ENCODE results near the gene TTLL1. TPM values are rescaled to one million over a fixed set of nuclear protein-coding genes. Genes with fewer than 3 reads are reported as not detected.

Gene TTLL1
- total and polyA plus RNA-seq, 2 experiments from 2014 or later: 5.5 to 6.8 TPM

- peak within 1 kb of the TSS; percentile 99 for H2AFZ ChIP-seq
These were observed 21.3 kb upstream of the TTLL1 start, which contains the start of gene BIK for GRCh38 chr22:43110444-43110926. TSS of gene BIK (plus strand) at chr22:43110750. CDS start at chr22:43124023, 13,273 bp downstream.

GRCh38 chr22:43109921-43110443 is 20.8 kb upstream of the TTLL1 start:
- H3K27ac ChIP-seq (ENCODE audit: low read depth): no peak overlapping the region
- H3F3A ChIP-seq (replicated peaks; ENCODE audit: low read depth): peaks cover 9% of the 10 kb centered on the region; the same call in 1 of the 2 replicates
- H3K36me3 Mint-ChIP-seq (ENCODE audit: low read depth): no peaks in the 10 kb centered on the region
- DNase-seq (ENCODE audit: low spot score) (peak; percentile 55), ATAC-seq (peak; percentile 42)
- H3K9me2 ChIP-seq (ENCODE audit: insufficient read depth): no peaks in the 10 kb centered on the region
- peaks cover 49% of the 10 kb centered on the region for H3K27me3 Mint-ChIP-seq (ENCODE audit: insufficient read depth, low read depth, poor library complexity)
- no peaks in the 10 kb centered on the region; the same call in 1 of the 2 replicates for H4K20me1 ChIP-seq (replicated peaks; ENCODE audit: insufficient read depth)
- no peak overlapping the region for H3K27ac Mint-ChIP-seq
- no peaks in the 10 kb centered on the region for H3K36me3 ChIP-seq (ENCODE audit: insufficient read depth)
- peak overlapping the region; percentile 79 for H3K4me3 Mint-ChIP-seq
- peak; percentile 52 for TF ChIP-seq EZH2 (IDR thresholded peaks at IDR 0.05; ENCODE audit: low read depth, unreplicated experiment)
- TF ChIP-seq POLR2AphosphoS5 (IDR thresholded peaks at IDR 0.05; ENCODE audit: low read depth): no peak
- H3K9me3 Mint-ChIP-seq: no peaks in the 10 kb centered on the region
- peak overlapping the region; percentile 99 for H3K4me2 ChIP-seq
- H3K4me3 ChIP-seq: peak overlapping the region; percentile 85
- H2AFZ ChIP-seq: peak overlapping the region; percentile 99
- H3K79me2 ChIP-seq (replicated peaks; ENCODE audit: insufficient read depth): no peaks in the 10 kb centered on the region
- peaks cover 5% of the 10 kb centered on the region; the same call in 2 of the 3 replicates for H3K4me1 Mint-ChIP-seq
- peaks cover 53% of the 10 kb centered on the region for H3K27me3 ChIP-seq (ENCODE audit: insufficient read depth)
- peaks cover 3% of the 10 kb centered on the region; the same call in 1 of the 2 replicates for H3K4me1 ChIP-seq (ENCODE audit: insufficient read depth)

More at GRCh38 chr22:43110444-43110926, 21.3 kb upstream of the TTLL1 start, which contains the start of gene BIK:
- Mint-ChIP-seq H3K36me3 (ENCODE audit: low read depth) (no peaks in the 10 kb centered on the region), H3K9me3 (no peaks in the 10 kb centered on the region), H3K4me1 (peaks cover 5% of the 10 kb centered on the region; the same call in 2 of the 3 replicates), H3K27me3 (ENCODE audit: insufficient read depth, low read depth, poor library complexity) (peaks cover 48% of the 10 kb centered on the region), H3K27ac (no peak within 1 kb of the TSS), H3K4me3 (peak within 1 kb of the TSS; percentile 79)
- H3K4me1 ChIP-seq (ENCODE audit: insufficient read depth): peaks cover 3% of the 10 kb centered on the region; the same call in 1 of the 2 replicates
- ATAC-seq: peak; percentile 79
- H4K20me1 ChIP-seq (replicated peaks; ENCODE audit: insufficient read depth): no peaks in the 10 kb centered on the region; the same call in 1 of the 2 replicates
- H3K27ac ChIP-seq (ENCODE audit: low read depth): no peak within 1 kb of the TSS
- H3K79me2 ChIP-seq (replicated peaks; ENCODE audit: insufficient read depth): no peaks in the 10 kb centered on the region
- no peaks in the 10 kb centered on the region for H3K9me2 ChIP-seq (ENCODE audit: insufficient read depth)
- H3K27me3 ChIP-seq (ENCODE audit: insufficient read depth): peaks cover 53% of the 10 kb centered on the region
- peak; percentile 92 for DNase-seq (ENCODE audit: low spot score)
- TF ChIP-seq ZNF114 (CRISPR knock-in tag; IDR thresholded peaks at IDR 0.05): no peak
- peak in 1 of 2 experiments; percentile 18; a peak in 1 of 4 replicates for TF ChIP-seq CTCF (conservative IDR thresholded peaks at IDR 0.05; ENCODE audit: low read depth in 2 of 2)
- TF ChIP-seq NANOG (IDR thresholded peaks at IDR 0.05; ENCODE audit: borderline replicate concordance): no peak
- no peaks in the 10 kb centered on the region for H3K36me3 ChIP-seq (ENCODE audit: insufficient read depth)
- H3K4me3 ChIP-seq: peak within 1 kb of the TSS; percentile 85
- H3K4me2 ChIP-seq: peak within 1 kb of the TSS; percentile 99
- H3F3A ChIP-seq (replicated peaks; ENCODE audit: low read depth): peaks cover 9% of the 10 kb centered on the region; the same call in 1 of the 2 replicates

GRCh38 chr22:43109511-43109910 is 20.3 kb upstream of the TTLL1 start:
- no peaks in the 10 kb centered on the region for H3K9me2 ChIP-seq (ENCODE audit: insufficient read depth)
- H3K27ac ChIP-seq (ENCODE audit: low read depth): no peak overlapping the region
- no peaks in the 10 kb centered on the region for H3K9me3 Mint-ChIP-seq
- H3K79me2 ChIP-seq (replicated peaks; ENCODE audit: insufficient read depth): no peaks in the 10 kb centered on the region
- ATAC-seq: peak; percentile 24
- peak overlapping the region; percentile 84; the same call in 1 of the 2 replicates for H2AFZ ChIP-seq
- H3K4me1 ChIP-seq (ENCODE audit: insufficient read depth): peaks cover 3% of the 10 kb centered on the region; the same call in 1 of the 2 replicates
- H3K4me1 Mint-ChIP-seq: peaks cover 5% of the 10 kb centered on the region; the same call in 2 of the 3 replicates
- peak overlapping the region; percentile 52 for H3K4me3 Mint-ChIP-seq
- H3K27ac Mint-ChIP-seq: no peak overlapping the region
- H3K4me3 ChIP-seq: peak overlapping the region; percentile 85
- H3K27me3 Mint-ChIP-seq (ENCODE audit: insufficient read depth, low read depth, poor library complexity): peaks cover 49% of the 10 kb centered on the region
- peaks cover 53% of the 10 kb centered on the region for H3K27me3 ChIP-seq (ENCODE audit: insufficient read depth)
- no peaks in the 10 kb centered on the region for H3K36me3 Mint-ChIP-seq (ENCODE audit: low read depth)
- no peaks in the 10 kb centered on the region for H3K36me3 ChIP-seq (ENCODE audit: insufficient read depth)
- no peaks in the 10 kb centered on the region; the same call in 1 of the 2 replicates for H4K20me1 ChIP-seq (replicated peaks; ENCODE audit: insufficient read depth)
- peaks cover 9% of the 10 kb centered on the region; the same call in 1 of the 2 replicates for H3F3A ChIP-seq (replicated peaks; ENCODE audit: low read depth)
- DNase-seq (ENCODE audit: low spot score): peak; percentile 58
- peak overlapping the region; percentile 67 for H3K4me2 ChIP-seq
- TF ChIP-seq EZH2 (IDR thresholded peaks at IDR 0.05; ENCODE audit: low read depth, unreplicated experiment) (no peak), JUNB (IDR thresholded peaks at IDR 0.05; ENCODE audit: unreplicated experiment) (no peak), NANOG (IDR thresholded peaks at IDR 0.05; ENCODE audit: borderline replicate concordance) (no peak), EZH2phosphoT487 (IDR thresholded peaks at IDR 0.05; ENCODE audit: unreplicated experiment) (no peak), CREB1 (CRISPR knock-in tag; IDR thresholded peaks at IDR 0.05; ENCODE audit: low read depth) (no peak), ZNF114 (CRISPR knock-in tag; IDR thresholded peaks at IDR 0.05) (no peak), CTCF (conservative IDR thresholded peaks at IDR 0.05; ENCODE audit: low read depth in 2 of 2) (no peak), ETS1 (IDR thresholded peaks at IDR 0.05) (no peak), STAT1 (IDR thresholded peaks at IDR 0.05; ENCODE audit: unreplicated experiment) (no peak)

Measured in GM23338 (cell line).